Fibroblast of pulmonary artery (primary cell): ENCODE data around the gene HS1BP3.

ENCODE experiments used
- DNase-seq: peaks from one replicate; pipeline ENCODE4 v3.0.0-alpha.2; 2010; ENCODE audit warnings: low read depth
- H3K4me3 ChIP-seq: replicated peaks from 2 replicates; pipeline ENCODE4 v1.5.1; 2011; ENCODE audit warnings: low read depth, mild to moderate bottlenecking, control low read depth, low read length, moderate library complexity
- TF ChIP-seq, protein P1 (sequence below): IDR thresholded peaks from 2 replicates; pipeline ENCODE4 v1.5.1; 2011; ENCODE audit warnings: mild to moderate bottlenecking, control low read depth, low read length, inconsistent platforms; ENCODE audit errors: missing control alignments

Gene HS1BP3

DNA sequence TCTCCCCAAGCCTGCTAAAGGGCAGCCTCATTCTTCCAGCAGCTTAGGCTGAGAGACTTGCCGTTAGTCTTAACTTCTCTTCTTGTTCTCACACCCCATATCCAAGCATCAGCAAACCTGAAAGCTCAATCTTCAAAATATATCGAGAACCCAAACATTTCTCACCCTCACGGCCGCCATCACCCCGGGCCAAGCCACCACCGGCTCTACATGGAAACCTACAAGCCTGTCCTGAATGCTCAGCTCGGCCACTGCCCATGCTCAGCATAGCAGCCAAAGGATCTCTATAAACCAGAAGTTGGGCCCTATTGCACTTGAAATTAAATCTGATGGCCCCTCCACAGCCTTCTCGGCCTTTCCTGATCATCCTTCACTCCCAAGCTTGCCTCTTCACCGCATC lies 2.1 kb downstream of the HS1BP3 start:
- no peak for DNase-seq
- TF ChIP-seq, protein P1, sequence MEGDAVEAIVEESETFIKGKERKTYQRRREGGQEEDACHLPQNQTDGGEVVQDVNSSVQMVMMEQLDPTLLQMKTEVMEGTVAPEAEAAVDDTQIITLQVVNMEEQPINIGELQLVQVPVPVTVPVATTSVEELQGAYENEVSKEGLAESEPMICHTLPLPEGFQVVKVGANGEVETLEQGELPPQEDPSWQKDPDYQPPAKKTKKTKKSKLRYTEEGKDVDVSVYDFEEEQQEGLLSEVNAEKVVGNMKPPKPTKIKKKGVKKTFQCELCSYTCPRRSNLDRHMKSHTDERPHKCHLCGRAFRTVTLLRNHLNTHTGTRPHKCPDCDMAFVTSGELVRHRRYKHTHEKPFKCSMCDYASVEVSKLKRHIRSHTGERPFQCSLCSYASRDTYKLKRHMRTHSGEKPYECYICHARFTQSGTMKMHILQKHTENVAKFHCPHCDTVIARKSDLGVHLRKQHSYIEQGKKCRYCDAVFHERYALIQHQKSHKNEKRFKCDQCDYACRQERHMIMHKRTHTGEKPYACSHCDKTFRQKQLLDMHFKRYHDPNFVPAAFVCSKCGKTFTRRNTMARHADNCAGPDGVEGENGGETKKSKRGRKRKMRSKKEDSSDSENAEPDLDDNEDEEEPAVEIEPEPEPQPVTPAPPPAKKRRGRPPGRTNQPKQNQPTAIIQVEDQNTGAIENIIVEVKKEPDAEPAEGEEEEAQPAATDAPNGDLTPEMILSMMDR, result no peak
- H3K4me3 ChIP-seq, result no peak overlapping the region

DNA sequence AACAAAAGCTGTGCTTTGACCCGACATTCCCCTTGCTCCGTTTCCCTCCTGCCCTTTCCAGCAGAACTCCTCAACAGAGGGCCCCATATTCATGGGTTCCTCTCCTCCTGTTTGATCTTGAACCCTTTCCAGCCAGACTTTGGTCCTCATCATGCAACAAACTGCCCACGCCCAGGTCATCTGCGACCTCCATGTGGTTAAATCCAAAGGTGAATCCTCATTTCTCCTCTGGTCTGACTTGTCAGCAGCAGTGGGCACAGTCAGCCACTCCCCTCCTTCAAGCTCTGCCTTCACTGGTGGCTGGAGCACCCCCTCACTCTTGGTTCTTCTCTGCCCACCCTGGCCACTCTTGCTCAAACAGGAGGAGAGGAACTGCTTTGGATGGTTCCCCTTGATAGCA lies 2.7 kb downstream of the HS1BP3 start:
- H3K4me3 ChIP-seq, result no peak overlapping the region
- TF ChIP-seq, protein P1, result no peak
- no peak for DNase-seq

DNA sequence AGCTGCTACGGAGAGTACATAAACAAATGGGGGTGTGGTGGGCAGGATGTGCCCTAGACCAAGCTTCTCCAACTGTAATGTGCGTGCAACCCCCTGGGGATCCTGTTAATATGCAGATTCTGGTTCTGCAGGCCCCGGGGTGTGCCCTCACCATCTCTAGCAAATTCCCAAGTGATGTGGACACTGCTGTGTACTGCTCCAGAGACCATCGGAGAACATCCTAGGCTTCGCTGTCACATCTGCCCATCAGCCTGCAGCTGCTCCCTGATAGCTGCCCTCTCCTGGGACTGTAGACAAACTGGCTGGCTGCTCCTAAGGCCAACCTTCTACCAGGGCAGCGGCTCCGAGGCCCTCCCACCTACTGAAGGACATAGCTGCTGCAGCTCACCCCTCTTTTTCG lies 3.2 kb downstream of the HS1BP3 start:
- H3K4me3 ChIP-seq, result no peak overlapping the region
- DNase-seq, result no peak
- TF ChIP-seq, protein P1, result no peak

DNA sequence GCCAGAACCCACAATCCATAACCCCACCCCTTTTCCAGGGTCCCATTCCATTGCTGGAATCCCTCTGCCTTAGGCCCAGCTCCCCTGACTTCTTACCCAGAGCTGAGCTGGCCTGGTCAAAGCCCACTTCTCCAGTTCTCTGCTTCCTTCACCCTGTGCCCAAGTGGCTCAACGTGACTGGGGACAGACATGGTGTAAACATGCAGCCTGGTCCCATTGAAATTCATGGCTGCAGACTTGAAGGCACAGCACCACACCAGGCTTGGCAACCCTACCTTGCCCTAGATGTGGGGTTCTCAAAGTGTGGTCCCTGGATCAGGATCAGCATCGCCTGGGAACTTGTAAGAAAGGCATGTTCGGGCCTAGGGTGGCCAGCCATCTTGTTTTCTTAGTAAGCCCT lies 3.7 kb downstream of the HS1BP3 start:
- H3K4me3 ChIP-seq, result no peak overlapping the region
- DNase-seq, result no peak
- TF ChIP-seq, protein P1, result no peak

DNA sequence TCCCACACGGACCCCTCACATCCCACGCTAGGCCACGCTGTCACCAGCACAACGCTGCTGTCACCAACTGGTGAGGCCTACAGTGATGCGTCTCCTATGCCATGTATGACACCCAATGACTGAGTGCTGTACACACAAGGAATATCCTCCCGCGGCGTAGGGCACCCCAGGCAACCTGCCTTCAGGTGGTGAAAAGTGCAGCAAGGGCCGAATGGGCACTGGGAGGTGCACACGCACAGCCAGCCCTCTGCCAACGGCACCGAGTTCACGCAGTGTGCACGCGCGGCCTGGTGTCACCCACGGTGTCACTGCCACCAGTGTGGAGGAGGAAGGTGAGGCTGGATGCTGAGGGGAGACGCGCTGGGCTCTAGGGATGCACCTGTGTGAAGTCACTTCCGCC lies 4.5 kb downstream of the HS1BP3 start:
- DNase-seq, result no peak
- H3K4me3 ChIP-seq, result no peak overlapping the region
- TF ChIP-seq, protein P1, result no peak

DNA sequence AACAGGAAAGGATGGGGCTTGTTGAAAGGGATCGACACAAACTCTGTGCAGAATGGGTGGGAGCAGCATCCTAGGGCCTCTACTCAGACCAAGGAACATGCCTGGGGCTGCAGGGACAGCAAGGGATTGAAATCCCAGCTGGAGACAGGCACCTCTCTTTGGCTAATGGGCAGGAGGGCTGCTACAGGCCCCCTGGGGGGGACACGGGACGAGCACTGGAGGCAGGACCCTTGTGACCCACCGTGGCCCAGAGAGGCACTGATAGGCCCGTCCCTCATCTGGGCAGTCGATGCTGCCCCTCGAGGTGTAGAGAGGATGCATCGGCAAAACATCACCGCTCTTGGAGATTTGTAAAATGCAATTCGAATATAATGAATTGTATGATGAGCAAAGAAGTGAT lies 5.1 kb downstream of the HS1BP3 start:
- TF ChIP-seq, protein P1, result no peak
- no peak for DNase-seq
- H3K4me3 ChIP-seq, result no peak overlapping the region

DNA sequence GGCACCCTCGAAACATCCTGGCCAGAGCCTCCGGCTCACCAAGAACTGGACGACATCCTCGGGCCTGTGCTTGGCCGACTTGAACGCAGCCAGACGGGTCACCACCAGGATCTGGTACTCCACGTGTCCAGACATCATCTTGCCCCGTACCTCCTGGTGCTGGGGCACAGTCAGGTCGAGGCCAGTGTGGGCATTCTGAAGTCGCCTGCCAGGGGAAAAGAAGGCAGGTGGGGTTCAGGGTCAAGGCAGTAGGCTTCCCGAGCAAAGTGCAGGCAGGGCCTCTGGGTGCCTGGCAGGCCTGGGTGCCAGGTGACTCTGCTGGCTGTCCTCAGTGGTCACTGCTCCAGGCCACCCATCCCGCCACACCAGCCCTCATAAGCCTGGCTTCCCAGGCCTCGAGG lies 5.6 kb downstream of the HS1BP3 start:
- TF ChIP-seq, protein P1, result no peak
- DNase-seq, result no peak
- H3K4me3 ChIP-seq, result no peak overlapping the region
